Measurements from ENCODE around the gene RCAN1. TPM values are rescaled to one million over a fixed set of nuclear protein-coding genes. Genes with fewer than 3 reads are reported as not detected.
A peak's percentile ranks its signal among the peaks of the same experiment; 100 is the strongest.

Gene RCAN1
- total and polyA plus RNA-seq, 10 donors = 5.3 to 28.6 (median 14.7) TPM

GRCh38 chr21:34632498-34632897 is 17.6 kb upstream of the RCAN1 start:
- Histone ChIP-seq H3K4me3 (no peak overlapping the region), H3K9me3 (no peaks in the 10 kb centered on the region), H3K36me3 (no peaks in the 10 kb centered on the region), H3K27me3 (replicated peaks in 1 of 7) (peaks cover 0 to 18% (median 0%) of the 10 kb centered on the region in 7 donors), H3K27ac (no peak overlapping the region), H3K4me1 (no peaks in the 10 kb centered on the region)
- 68 to 88% (median 73%) methylated on average over 4 of the region's 4 CpGs for WGBS, 5 donors
- intact Hi-C loops (cut with DNase I; ENCODE audit: low total_unique reads) = no loop called here
- DNase-seq = no peak
- no peak for TF ChIP-seq POLR2AphosphoS5 (IDR thresholded peaks at IDR 0.05)
- no peak for TF ChIP-seq CTCF (IDR thresholded peaks at IDR 0.05 in 8 of 11, conservative IDR thresholded peaks at IDR 0.05 in 3 of 11)
- no peak for TF ChIP-seq POLR2A (IDR thresholded peaks at IDR 0.05)

GRCh38 chr21:34630536-34631143 is 15.7 kb upstream of the RCAN1 start:
- intact Hi-C loops (cut with DNase I; ENCODE audit: low total_unique reads) = no loop called here
- H3K4me1 ChIP-seq = no peaks in the 10 kb centered on the region
- H3K36me3 ChIP-seq = no peaks in the 10 kb centered on the region
- no peak for DNase-seq
- no peaks in the 10 kb centered on the region for H3K9me3 ChIP-seq
- no peak overlapping the region for H3K4me3 ChIP-seq
- TF ChIP-seq POLR2A (IDR thresholded peaks at IDR 0.05) (no peak), POLR2AphosphoS5 (IDR thresholded peaks at IDR 0.05) (no peak), CTCF (IDR thresholded peaks at IDR 0.05 in 8 of 11, conservative IDR thresholded peaks at IDR 0.05 in 3 of 11) (peak; percentile 67 to 90 (median 83))
- H3K27me3 ChIP-seq (replicated peaks in 1 of 7) = peaks cover 0 to 18% (median 0%) of the 10 kb centered on the region in 7 donors
- H3K27ac ChIP-seq = no peak overlapping the region
- 12 to 21% (median 15%) methylated on average over 6 of the region's 6 CpGs for WGBS, 5 donors

- 85 to 97% (median 88%) methylated on average over 8 of the region's 8 CpGs for WGBS, 5 donors
- TF ChIP-seq CTCF (IDR thresholded peaks at IDR 0.05 in 8 of 11, conservative IDR thresholded peaks at IDR 0.05 in 3 of 11) (no peak), POLR2AphosphoS5 (IDR thresholded peaks at IDR 0.05) (no peak), POLR2A (IDR thresholded peaks at IDR 0.05) (no peak)
- no peaks in the 10 kb centered on the region for H3K9me3 ChIP-seq
- intact Hi-C loops (cut with DNase I; ENCODE audit: low total_unique reads) = no loop called here
- peaks cover 0 to 6% (median 2%) of the 10 kb centered on the region in 6 donors for H3K4me1 ChIP-seq
- H3K36me3 ChIP-seq = no peaks in the 10 kb centered on the region
- no peak overlapping the region for H3K4me3 ChIP-seq
- no peak overlapping the region for H3K27ac ChIP-seq
- no peak for DNase-seq
- peaks cover 0 to 12% (median 0%) of the 10 kb centered on the region in 7 donors for H3K27me3 ChIP-seq (replicated peaks in 1 of 7)
These were observed 11.2 kb upstream of the RCAN1 start for GRCh38 chr21:34626131-34626530.

GRCh38 chr21:34625030-34625593 is 10.2 kb upstream of the RCAN1 start:
- TF ChIP-seq CTCF (IDR thresholded peaks at IDR 0.05 in 8 of 11, conservative IDR thresholded peaks at IDR 0.05 in 3 of 11) (no peak), POLR2A (IDR thresholded peaks at IDR 0.05) (no peak), POLR2AphosphoS5 (IDR thresholded peaks at IDR 0.05) (no peak)
- Histone ChIP-seq H3K9me3 (no peaks in the 10 kb centered on the region), H3K4me3 (no peak overlapping the region), H3K4me1 (peaks cover 0 to 6% (median 2%) of the 10 kb centered on the region in 6 donors), H3K36me3 (no peaks in the 10 kb centered on the region), H3K27me3 (replicated peaks in 1 of 7) (peaks cover 0 to 12% (median 0%) of the 10 kb centered on the region in 7 donors), H3K27ac (no peak overlapping the region)
- DNase-seq = no peak
- WGBS, 5 donors = 71 to 85% (median 79%) methylated on average over 6 of the region's 6 CpGs
- intact Hi-C loops (cut with DNase I; ENCODE audit: low total_unique reads) = no loop called here
